Neural progenitor cell (in vitro differentiated cells): ENCODE results near the gene BAK1.

Experiments used
- EZH2 ChIP-seq: fragments of 200-600 bp; sonication (generic); IDR thresholded peaks from 2 replicates; pipeline ENCODE4 v1.6.1; 2017; ENCODE audit warnings: antibody characterized with exemption, mild to moderate bottlenecking, moderate library complexity
- EZH2phosphoT487 ChIP-seq: fragments of 200-600 bp; sonication (generic); IDR thresholded peaks from 2 replicates; pipeline ENCODE4 v1.6.1; 2017; ENCODE audit warnings: antibody characterized with exemption
- TF ChIP-seq, protein P1 (sequence below): fragments of 200-600 bp; sonication (generic); IDR thresholded peaks from 2 replicates; pipeline ENCODE4 v1.5.1; 2017; ENCODE audit warnings: antibody characterized with exemption, mild to moderate bottlenecking

DNA sequence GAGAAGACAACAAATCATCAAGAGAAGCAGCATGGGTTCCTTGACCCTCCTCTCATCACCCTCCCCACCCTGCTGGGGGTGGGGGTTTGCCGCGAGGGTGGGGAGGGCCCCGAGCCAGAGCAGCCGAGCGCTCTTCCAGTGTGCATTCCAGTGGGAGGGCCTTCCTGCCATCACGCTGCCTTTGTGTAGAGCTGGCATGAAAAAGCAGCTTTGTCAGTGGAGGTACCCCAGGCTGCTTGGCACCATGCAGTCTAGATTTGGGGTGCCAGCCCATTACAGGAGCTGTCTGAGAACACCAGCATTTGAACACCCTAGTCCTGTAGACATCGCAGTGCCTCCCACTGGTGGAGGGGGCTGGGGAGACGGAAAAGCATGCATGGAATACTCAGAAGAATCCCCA, 12.2 kb downstream of the BAK1 start:
- TF ChIP-seq, protein P1, sequence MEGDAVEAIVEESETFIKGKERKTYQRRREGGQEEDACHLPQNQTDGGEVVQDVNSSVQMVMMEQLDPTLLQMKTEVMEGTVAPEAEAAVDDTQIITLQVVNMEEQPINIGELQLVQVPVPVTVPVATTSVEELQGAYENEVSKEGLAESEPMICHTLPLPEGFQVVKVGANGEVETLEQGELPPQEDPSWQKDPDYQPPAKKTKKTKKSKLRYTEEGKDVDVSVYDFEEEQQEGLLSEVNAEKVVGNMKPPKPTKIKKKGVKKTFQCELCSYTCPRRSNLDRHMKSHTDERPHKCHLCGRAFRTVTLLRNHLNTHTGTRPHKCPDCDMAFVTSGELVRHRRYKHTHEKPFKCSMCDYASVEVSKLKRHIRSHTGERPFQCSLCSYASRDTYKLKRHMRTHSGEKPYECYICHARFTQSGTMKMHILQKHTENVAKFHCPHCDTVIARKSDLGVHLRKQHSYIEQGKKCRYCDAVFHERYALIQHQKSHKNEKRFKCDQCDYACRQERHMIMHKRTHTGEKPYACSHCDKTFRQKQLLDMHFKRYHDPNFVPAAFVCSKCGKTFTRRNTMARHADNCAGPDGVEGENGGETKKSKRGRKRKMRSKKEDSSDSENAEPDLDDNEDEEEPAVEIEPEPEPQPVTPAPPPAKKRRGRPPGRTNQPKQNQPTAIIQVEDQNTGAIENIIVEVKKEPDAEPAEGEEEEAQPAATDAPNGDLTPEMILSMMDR = no peak
- no peak for TF ChIP-seq EZH2
- no peak for TF ChIP-seq EZH2phosphoT487
